GM19324 (cell line): ENCODE measurements around the gene CRX.
"Not testable (repeated sequence)": the region's sequence is repeated elsewhere in the genome, so short reads cannot be mapped to it uniquely, and the experiment has no call there.

ENCODE experiments used
- ATAC-seq: cut with Tn5 transposase; IDR thresholded peaks from one replicate; pipeline ENCODE4 v1.9.1; 2021; ENCODE audit warnings: mild to moderate bottlenecking, moderate library complexity; ENCODE audit not compliant: unreplicated experiment, low FRiP score

Gene CRX

GRCh38 chr19:47821460-47822020 is at the start of gene CRX:
Gene CRX (plus strand): TSS chr19:47821937. CDS start chr19:47834444, 12,507 bp downstream.
- ATAC-seq = no peak

GRCh38 chr19:47776568-47776967 is 45.2 kb upstream of the CRX start:
- no peak for ATAC-seq

GRCh38 chr19:47777245-47778048 is 44.3 kb upstream of the CRX start:
- not testable (repeated sequence) for ATAC-seq

GRCh38 chr19:47778049-47778953 is 43.4 kb upstream of the CRX start, which contains the start of gene SELENOW:
Gene SELENOW (plus strand): TSS chr19:47778703. CDS start chr19:47778786, 83 bp downstream.
- ATAC-seq = peak; percentile 76

GRCh38 chr19:47778954-47779351 is 42.8 kb upstream of the CRX start:
- ATAC-seq = peak; percentile 9

GRCh38 chr19:47779524-47780214 is 42.1 kb upstream of the CRX start:
- no peak for ATAC-seq

- ATAC-seq = no peak
Observed at GRCh38 chr19:47780215-47780551, 41.6 kb upstream of the CRX start.

GRCh38 chr19:47781590-47782262 is 40.0 kb upstream of the CRX start:
- no peak for ATAC-seq

- no peak for ATAC-seq
Observed at GRCh38 chr19:47786566-47786965, 35.2 kb upstream of the CRX start.

- ATAC-seq = not testable (repeated sequence)
Observed at GRCh38 chr19:47787307-47787706, 34.4 kb upstream of the CRX start.

GRCh38 chr19:47789811-47790210 is 31.9 kb upstream of the CRX start:
- not testable (repeated sequence) for ATAC-seq

GRCh38 chr19:47790398-47790814 is 31.3 kb upstream of the CRX start:
- no peak for ATAC-seq

GRCh38 chr19:47792616-47793015 is 29.1 kb upstream of the CRX start:
- no peak for ATAC-seq

- ATAC-seq = no peak
Observed at GRCh38 chr19:47794526-47794925, 27.2 kb upstream of the CRX start.

- ATAC-seq = no peak
Observed at GRCh38 chr19:47796785-47797184, 25.0 kb upstream of the CRX start.

GRCh38 chr19:47797996-47798903 is 23.5 kb upstream of the CRX start:
- ATAC-seq = no peak

- no peak for ATAC-seq
Observed at GRCh38 chr19:47798904-47799266, 22.9 kb upstream of the CRX start.

- ATAC-seq = no peak
Observed at GRCh38 chr19:47801270-47801669, 20.5 kb upstream of the CRX start.

GRCh38 chr19:47802521-47803043 is 19.2 kb upstream of the CRX start:
- no peak for ATAC-seq
